Fibroblast of the aortic adventitia (primary cell): ENCODE data around the gene DCTN3. TPM values are rescaled to one million over a fixed set of nuclear protein-coding genes. Genes with fewer than 3 reads are reported as not detected.

ENCODE experiments used
- DNase-seq: peaks from one replicate; pipeline ENCODE4 v3.0.0-alpha.2; 2010; ENCODE audit warnings: low read depth
- H3K4me3 ChIP-seq: 2 replicates; pipeline ENCODE4 v1.5.1; 2011; ENCODE audit warnings: low read depth, mild to moderate bottlenecking, control low read depth, low read length, moderate library complexity
- total RNA-seq: library from RNA; depleted of rRNA; stranded (reverse); fragments of >200 nt; gene quantifications from 2 replicates; pipeline ENCODE4 v1.2.3, GENCODE V29; 2012; ENCODE audit warnings: low replicate concordance
- TF ChIP-seq, protein P1 (sequence below): IDR thresholded peaks from 2 replicates; pipeline ENCODE4 v1.5.1; 2011; ENCODE audit warnings: mild to moderate bottlenecking, low read length, control low read depth, inconsistent platforms; ENCODE audit not compliant: insufficient read depth

Gene DCTN3
- total RNA-seq, 1 donor: 88.1 TPM

DNA sequence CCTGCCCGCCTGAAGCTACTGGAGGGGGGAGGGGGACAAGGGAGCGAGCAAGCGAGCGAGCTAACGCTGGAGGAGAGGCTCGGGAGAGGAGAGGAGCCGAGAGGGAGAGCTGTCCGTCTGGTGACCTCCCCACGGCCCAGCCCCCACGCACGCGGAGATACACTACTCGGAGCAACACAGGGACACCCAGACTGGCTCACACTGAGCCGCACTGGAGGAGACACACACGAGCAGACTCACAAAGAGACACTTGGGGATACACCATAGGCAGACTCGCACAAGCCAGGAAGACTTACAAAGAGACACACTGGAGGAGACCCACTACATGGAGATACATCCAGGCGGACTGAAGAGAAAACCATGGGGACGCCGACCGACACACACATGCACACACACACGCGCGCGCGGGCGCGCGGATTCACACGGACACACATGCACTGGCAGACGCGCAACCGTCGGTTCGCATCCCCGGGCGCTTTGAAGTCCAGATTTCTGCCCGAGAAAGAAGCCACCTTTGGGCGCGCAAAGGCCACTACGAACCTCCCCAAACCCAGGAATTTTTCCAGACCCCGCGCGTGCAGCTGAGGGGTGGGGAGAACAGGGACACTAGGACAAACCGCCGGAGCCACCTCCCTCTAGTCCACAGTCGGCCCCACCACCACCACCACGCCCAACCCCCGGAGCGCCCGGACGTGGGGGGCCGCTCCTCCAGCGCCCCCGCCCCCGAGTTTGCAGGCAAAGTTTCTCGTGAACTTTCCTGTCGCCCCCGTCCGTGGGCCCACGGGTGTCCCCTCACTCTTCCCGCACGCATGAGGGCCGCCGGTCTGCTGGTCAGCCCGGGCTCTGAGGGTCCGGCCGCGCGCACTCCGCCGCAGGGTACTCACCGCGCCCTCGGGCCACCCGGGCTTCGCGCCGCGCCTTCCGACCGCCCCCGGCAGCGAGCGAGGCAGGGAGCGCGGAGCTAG lies 31.3 kb downstream of the DCTN3 start:
- TF ChIP-seq, protein P1, sequence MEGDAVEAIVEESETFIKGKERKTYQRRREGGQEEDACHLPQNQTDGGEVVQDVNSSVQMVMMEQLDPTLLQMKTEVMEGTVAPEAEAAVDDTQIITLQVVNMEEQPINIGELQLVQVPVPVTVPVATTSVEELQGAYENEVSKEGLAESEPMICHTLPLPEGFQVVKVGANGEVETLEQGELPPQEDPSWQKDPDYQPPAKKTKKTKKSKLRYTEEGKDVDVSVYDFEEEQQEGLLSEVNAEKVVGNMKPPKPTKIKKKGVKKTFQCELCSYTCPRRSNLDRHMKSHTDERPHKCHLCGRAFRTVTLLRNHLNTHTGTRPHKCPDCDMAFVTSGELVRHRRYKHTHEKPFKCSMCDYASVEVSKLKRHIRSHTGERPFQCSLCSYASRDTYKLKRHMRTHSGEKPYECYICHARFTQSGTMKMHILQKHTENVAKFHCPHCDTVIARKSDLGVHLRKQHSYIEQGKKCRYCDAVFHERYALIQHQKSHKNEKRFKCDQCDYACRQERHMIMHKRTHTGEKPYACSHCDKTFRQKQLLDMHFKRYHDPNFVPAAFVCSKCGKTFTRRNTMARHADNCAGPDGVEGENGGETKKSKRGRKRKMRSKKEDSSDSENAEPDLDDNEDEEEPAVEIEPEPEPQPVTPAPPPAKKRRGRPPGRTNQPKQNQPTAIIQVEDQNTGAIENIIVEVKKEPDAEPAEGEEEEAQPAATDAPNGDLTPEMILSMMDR: no peak
- no peak overlapping the region for H3K4me3 ChIP-seq
- DNase-seq: no peak

DNA sequence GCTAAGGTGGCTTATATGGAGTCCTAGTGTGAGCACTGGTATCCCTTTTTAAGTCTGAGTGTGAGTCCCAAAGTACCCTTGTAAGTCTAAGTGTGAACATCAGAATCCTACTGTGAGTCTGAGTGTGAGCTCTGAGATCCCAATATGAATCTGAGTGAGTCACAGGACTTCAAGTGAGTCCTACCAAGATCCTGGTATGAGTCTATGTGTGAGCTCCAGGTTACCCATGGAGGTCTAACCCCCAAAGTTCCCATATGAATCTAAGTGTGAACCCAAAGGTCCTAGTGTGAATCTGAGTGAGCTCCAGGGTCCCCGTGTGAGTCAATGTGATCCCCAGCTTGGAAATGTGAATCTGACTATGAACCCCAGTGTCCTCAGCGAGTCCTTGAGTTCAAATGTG lies 33.0 kb downstream of the DCTN3 start:
- TF ChIP-seq, protein P1: no peak
- H3K4me3 ChIP-seq: no peak overlapping the region
- no peak for DNase-seq

DNA sequence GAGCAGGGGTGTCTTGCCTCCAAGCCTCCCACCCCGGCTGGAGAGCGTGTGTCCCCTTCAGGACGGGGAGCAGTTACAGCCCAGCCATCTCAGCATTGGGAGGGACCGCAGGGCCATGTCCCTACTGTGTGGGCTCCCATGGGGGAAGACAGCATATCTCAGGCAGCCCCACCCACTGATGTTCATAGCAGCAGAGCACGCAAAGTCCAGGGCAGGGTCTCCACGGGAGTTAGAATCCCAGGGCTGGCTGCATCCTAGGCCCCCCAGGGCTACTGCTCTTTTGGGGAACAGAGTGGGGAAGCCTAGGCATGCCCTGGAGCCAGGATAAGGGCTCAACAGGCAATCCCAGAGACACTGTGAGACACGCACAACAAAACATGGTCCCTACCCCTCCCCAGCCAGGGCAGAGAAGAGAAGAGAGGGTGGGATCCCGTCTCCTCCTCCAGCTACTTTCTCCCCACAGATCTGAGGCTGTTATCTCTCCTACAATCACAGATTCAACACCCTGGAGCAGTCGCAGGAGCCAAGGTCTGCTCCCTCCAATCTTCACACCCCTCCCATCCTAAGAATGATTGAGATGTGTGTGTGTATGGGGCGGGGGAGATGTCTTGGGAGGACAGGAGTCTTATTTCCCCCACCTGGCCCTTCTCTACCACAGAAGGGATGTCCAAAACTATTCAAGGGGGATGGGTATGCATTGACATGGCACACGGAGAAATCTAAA lies 34.2 kb downstream of the DCTN3 start:
- TF ChIP-seq, protein P1: no peak
- H3K4me3 ChIP-seq: no peak overlapping the region
- DNase-seq: no peak

DNA sequence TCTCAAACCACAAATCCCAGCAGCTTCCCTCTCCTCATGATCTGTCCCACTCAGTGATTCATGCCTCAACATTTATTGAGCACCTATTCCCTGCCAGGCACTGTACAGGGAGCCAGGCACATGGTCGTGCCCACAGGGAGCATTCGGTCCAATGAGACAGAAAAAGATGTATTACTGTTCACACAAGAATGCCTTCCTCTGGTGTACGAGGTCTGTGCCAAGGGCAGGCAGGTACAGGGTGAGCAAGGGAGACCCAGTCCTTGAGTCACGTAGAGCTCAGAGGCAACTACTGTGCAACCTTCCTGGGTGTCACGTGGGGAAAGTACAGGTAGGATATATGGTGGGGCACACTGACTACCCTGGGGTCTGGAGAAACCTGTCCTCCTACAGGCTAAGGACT lies 35.3 kb downstream of the DCTN3 start:
- no peak for DNase-seq
- TF ChIP-seq, protein P1: no peak
- no peak overlapping the region for H3K4me3 ChIP-seq

DNA sequence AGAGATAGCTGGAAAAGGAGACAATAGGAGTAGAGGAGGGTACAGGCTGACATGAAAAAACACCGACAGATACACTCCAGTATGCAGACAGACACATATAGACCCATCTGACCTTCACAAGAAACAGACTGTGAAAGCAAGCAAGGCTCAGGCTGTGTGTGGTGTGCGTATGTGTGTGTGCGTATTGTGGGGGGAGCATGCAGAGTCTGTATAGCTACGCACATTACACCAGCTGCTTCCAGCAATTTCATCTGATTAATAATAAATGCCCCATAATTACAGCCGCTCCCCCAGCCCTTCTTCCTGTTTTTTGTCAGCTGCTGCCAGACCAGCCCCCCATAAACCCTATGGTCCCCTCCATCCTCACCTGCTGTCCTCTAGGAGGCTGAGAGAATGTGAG lies 37.5 kb downstream of the DCTN3 start:
- TF ChIP-seq, protein P1: no peak
- no peak for DNase-seq
- no peak overlapping the region for H3K4me3 ChIP-seq

DNA sequence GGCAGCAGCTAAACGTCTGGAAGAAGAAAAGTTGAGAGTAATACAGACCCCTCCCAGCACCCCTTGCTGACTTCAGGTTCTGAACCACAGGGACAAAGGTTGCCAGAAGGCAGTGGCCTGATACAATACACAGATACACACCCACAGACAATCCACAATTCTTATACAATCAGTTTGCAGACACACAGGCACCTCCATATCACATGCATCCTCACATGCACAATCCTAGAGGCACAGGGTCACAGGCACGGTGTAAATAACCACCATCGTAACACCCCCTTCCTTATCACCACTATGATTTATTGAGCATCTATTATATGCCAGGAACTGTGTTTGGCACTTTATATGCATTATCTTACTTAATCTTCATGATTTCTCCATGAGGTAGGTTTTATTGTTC lies 39.0 kb downstream of the DCTN3 start:
- no peak overlapping the region for H3K4me3 ChIP-seq
- TF ChIP-seq, protein P1: no peak
- DNase-seq: no peak
